Upper lobe of left lung (tissue), 6 donors: ENCODE data around the gene NRXN2. TPM values are rescaled to one million over a fixed set of nuclear protein-coding genes. Genes with fewer than 3 reads are reported as not detected.
"Not testable (repeated sequence)": the region's sequence is repeated elsewhere in the genome, so short reads cannot be mapped to it uniquely, and the experiment has no call there.

Experiments
- ATAC-seq, 2 donors: fragments of 200-7000 bp; cut with Tn5 transposase; one replicate each; pipeline ENCODE4 v1.9.1; 2022; ENCODE audit warnings: mild to moderate bottlenecking in 2 of 2, moderate library complexity in 2 of 2; ENCODE audit not compliant: low FRiP score in 2 of 2
- DNase-seq, 2 donors: peaks; one replicate each; pipeline ENCODE4 v3.0.0-alpha.2; 2019 to 2020
- H3K27ac ChIP-seq, 4 donors: fragments of 200-600 bp; sonication (generic); one replicate each; pipeline ENCODE4 v1.5.1; 2016 to 2019
- H3K27me3 ChIP-seq, 4 donors: fragments of 200-600 bp; sonication (generic); one replicate each; pipeline ENCODE4 v1.5.1; 2017 to 2019
- H3K36me3 ChIP-seq, 4 donors: fragments of 200-600 bp; sonication (generic); one replicate each; pipeline ENCODE4 v1.5.1; 2016 to 2019
- H3K4me1 ChIP-seq, 4 donors: fragments of 200-600 bp; sonication (generic); one replicate each; pipeline ENCODE4 v1.5.1; 2018 to 2019
- H3K4me3 ChIP-seq, 4 donors: fragments of 200-600 bp; sonication (generic); one replicate each; pipeline ENCODE4 v1.5.1; 2017 to 2019; ENCODE audit warnings: mild to moderate bottlenecking in 2 of 4, moderate library complexity in 1 of 4
- H3K9me3 ChIP-seq, 4 donors: fragments of 200-600 bp; sonication (generic); one replicate each; pipeline ENCODE4 v1.5.1; 2018 to 2019
- EP300 ChIP-seq, 4 donors: sonication (generic); formaldehyde crosslinking; IDR thresholded peaks; one replicate each; pipeline ENCODE4 v1.5.1; 2017; ENCODE audit warnings: antibody characterized with exemption in 4 of 4, control low read depth in 2 of 4
- POLR2A ChIP-seq, 4 donors: fragments of 450-650 bp; IDR thresholded peaks; one replicate each; pipeline ENCODE4 v1.5.1; 2016 to 2017; ENCODE audit warnings: antibody characterized with exemption in 4 of 4, mild to moderate bottlenecking in 2 of 4
- POLR2AphosphoS5 ChIP-seq, 2 donors: sonication (generic); formaldehyde crosslinking; IDR thresholded peaks; one replicate each; pipeline ENCODE4 v1.5.1; 2017; ENCODE audit warnings: antibody characterized with exemption in 2 of 2
- WGBS, 2 donors: methylation state at CpG; one replicate each; pipeline ENCODE4 v1.1.5; 2017 to 2018; 5-methylcytosine and 5-hydroxymethylcytosine counted together
- total RNA-seq, 6 donors: library from RNA; depleted of rRNA in 4 of 6; stranded (reverse); fragments of >200 nt in 4 of 6; gene quantifications; one replicate each; pipeline versions ENCODE4 v1.1.0 to v1.2.1, GENCODE V29; 2016 to 2021
- TF ChIP-seq, protein P1 (sequence below), 6 experiments: fragments of 450-650 bp in 4 of 6; fragments of 200-600 bp in 2 of 6; sonication (generic) in 2 of 6; IDR thresholded peaks; one replicate each; pipeline ENCODE4 v1.5.1; 2016 to 2019; ENCODE audit warnings: antibody characterized with exemption in 6 of 6
- donor health status: DM: no; HTN: no; CAD: no; lungs with moderate emphysema.
- donor health status: DM: no; HTN: yes; CAD: no; lungs with severe emphysema.

Gene NRXN2
- total RNA-seq, 6 donors from 2014 or later: 0.59 to 21.6 (median 2.9) TPM; not detected in 2

- TF ChIP-seq EP300 (IDR thresholded peaks at IDR 0.05): no peak
- DNase-seq (no peak), ATAC-seq (peak in 1 of 2 donors; percentile 28)
- Histone ChIP-seq H3K27ac (no peak overlapping the region), H3K36me3 (no peaks in the 10 kb centered on the region), H3K27me3 (no peaks in the 10 kb centered on the region), H3K4me3 (no peak overlapping the region), H3K9me3 (no peaks in the 10 kb centered on the region), H3K4me1 (peaks cover 0 to 4% (median 2%) of the 10 kb centered on the region in 4 donors)
- 26 to 29% methylated on average over 3 of the region's 3 CpGs for WGBS, 2 donors
These were observed 52.0 kb downstream of the NRXN2 start for GRCh38 chr11:64670975-64671374.

DNA sequence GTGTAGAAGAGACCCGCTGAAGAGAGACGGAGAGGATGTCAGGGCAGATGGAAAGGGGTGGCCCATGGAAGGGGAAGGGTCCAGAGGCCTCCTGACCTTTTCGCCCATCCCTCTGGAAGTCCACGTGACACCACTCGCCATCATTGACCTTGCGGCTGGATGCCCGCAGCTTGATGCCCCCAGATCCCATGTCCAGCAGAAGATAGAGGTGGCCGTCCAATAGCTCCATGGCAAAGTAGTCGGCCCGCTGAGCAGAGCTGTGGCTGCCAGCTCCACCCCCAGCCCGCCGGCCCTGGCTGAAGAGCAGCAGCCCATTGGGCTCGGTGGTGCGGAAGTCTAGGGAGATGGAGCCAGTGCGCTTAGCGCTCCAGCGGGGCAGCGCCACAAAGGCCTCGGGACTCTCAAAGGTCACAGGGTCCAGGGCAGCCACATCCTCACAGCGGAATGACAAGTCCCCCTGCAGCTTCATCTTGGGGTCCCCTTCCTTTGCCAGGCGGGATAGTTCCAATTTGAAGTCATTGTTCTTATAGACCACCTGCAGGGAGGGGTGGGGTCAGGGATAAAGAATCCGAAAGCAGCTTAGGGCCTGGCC is 55.7 kb downstream of the NRXN2 start:
- ATAC-seq (no peak), DNase-seq (peak in 1 of 2 donors; percentile 65)
- H3K9me3 ChIP-seq: no peaks in the 10 kb centered on the region
- 90% methylated on average over 19 to 21 of the region's 22 CpGs for WGBS, 2 donors
- H3K27ac ChIP-seq: no peak overlapping the region
- H3K4me3 ChIP-seq: no peak overlapping the region
- H3K36me3 ChIP-seq: no peaks in the 10 kb centered on the region
- TF ChIP-seq POLR2A (IDR thresholded peaks at IDR 0.05): no peak
- TF ChIP-seq, protein P1, sequence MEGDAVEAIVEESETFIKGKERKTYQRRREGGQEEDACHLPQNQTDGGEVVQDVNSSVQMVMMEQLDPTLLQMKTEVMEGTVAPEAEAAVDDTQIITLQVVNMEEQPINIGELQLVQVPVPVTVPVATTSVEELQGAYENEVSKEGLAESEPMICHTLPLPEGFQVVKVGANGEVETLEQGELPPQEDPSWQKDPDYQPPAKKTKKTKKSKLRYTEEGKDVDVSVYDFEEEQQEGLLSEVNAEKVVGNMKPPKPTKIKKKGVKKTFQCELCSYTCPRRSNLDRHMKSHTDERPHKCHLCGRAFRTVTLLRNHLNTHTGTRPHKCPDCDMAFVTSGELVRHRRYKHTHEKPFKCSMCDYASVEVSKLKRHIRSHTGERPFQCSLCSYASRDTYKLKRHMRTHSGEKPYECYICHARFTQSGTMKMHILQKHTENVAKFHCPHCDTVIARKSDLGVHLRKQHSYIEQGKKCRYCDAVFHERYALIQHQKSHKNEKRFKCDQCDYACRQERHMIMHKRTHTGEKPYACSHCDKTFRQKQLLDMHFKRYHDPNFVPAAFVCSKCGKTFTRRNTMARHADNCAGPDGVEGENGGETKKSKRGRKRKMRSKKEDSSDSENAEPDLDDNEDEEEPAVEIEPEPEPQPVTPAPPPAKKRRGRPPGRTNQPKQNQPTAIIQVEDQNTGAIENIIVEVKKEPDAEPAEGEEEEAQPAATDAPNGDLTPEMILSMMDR (IDR thresholded peaks at IDR 0.05): no peak
- no peak for TF ChIP-seq EP300 (IDR thresholded peaks at IDR 0.05)
- no peak for TF ChIP-seq POLR2AphosphoS5 (IDR thresholded peaks at IDR 0.05)
- no peaks in the 10 kb centered on the region for H3K4me1 ChIP-seq
- no peaks in the 10 kb centered on the region for H3K27me3 ChIP-seq

GRCh38 chr11:64665411-64665821 is 57.6 kb downstream of the NRXN2 start:
- ATAC-seq: peak in 1 of 2 donors; percentile 44
- TF ChIP-seq EP300 (IDR thresholded peaks at IDR 0.05): no peak
- TF ChIP-seq POLR2AphosphoS5 (IDR thresholded peaks at IDR 0.05): no peak
- no peak for TF ChIP-seq POLR2A (IDR thresholded peaks at IDR 0.05)
- TF ChIP-seq, protein P1 (IDR thresholded peaks at IDR 0.05): no peak
- 29 to 34% methylated on average over 7 of the region's 7 CpGs for WGBS, 2 donors

GRCh38 chr11:64664236-64664870 is 58.6 kb downstream of the NRXN2 start:
- H3K4me3 ChIP-seq, H3K36me3 ChIP-seq, H3K27me3 ChIP-seq, H3K27ac ChIP-seq, H3K9me3 ChIP-seq, ATAC-seq, H3K4me1 ChIP-seq: not testable (repeated sequence)
- WGBS, 2 donors: 66 to 69% methylated on average over 15 of the region's 15 CpGs
- DNase-seq: peak in 1 of 2 donors; percentile 46

More at GRCh38 chr11:64665411-64665821, 57.6 kb downstream of the NRXN2 start:
- no peak for DNase-seq
- no peak overlapping the region for H3K27ac ChIP-seq
- no peaks in the 10 kb centered on the region for H3K9me3 ChIP-seq
- no peaks in the 10 kb centered on the region for H3K36me3 ChIP-seq
- no peak overlapping the region for H3K4me3 ChIP-seq
- no peaks in the 10 kb centered on the region for H3K27me3 ChIP-seq
- no peaks in the 10 kb centered on the region for H3K4me1 ChIP-seq

DNA sequence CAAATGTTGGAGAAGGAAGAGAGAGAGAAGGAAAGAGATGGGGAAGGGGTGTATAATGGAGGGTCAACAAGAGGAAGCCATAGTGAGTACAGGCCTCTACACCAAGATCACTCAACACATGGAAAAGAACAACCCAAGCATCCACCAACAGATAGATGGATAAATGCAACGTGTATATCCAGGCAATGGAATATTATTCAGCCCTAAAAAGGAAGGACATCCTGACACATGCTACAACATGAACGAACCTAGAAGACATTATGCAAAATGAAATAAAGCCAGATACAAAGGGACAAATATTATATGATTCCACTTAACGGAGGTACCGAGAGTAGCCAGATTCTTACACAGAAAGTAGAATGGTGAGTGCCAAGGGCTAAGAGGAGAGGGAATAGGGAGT is 59.3 kb downstream of the NRXN2 start:
- ATAC-seq (no peak), DNase-seq (no peak)
- 93 to 95% methylated on average over 4 of the region's 4 CpGs for WGBS, 2 donors
- H3K4me3 ChIP-seq: no peak overlapping the region
- H3K36me3 ChIP-seq: no peaks in the 10 kb centered on the region
- no peaks in the 10 kb centered on the region for H3K27me3 ChIP-seq
- H3K27ac ChIP-seq: no peak overlapping the region
- no peaks in the 10 kb centered on the region for H3K9me3 ChIP-seq
- H3K4me1 ChIP-seq: no peaks in the 10 kb centered on the region
- TF ChIP-seq POLR2A (IDR thresholded peaks at IDR 0.05): no peak

DNA sequence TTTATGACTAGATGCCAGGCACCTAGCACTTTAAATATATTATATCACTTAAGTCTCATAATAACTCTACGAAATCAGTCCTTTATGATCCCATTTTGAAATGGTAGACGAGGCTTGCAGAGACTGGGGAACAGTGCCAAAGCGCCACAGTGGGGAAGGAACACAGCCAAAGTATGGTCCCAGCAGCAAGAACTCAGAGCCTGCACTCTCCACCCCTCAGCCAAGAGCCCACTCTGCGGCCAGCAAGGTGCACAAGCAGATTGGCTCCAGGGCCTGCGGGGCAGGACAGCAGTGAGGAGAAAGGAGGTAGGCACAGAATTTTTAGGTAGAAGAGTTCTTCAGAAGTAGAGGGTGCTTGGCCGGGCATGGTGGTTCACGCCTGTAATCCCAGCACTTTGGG is 61.4 kb downstream of the NRXN2 start:
- no peaks in the 10 kb centered on the region for H3K9me3 ChIP-seq
- H3K4me3 ChIP-seq: no peak overlapping the region
- DNase-seq (no peak), ATAC-seq (no peak)
- H3K27me3 ChIP-seq: no peaks in the 10 kb centered on the region
- no peaks in the 10 kb centered on the region for H3K4me1 ChIP-seq
- no peak overlapping the region for H3K27ac ChIP-seq
- TF ChIP-seq POLR2AphosphoS5 (IDR thresholded peaks at IDR 0.05) (no peak), EP300 (IDR thresholded peaks at IDR 0.05) (no peak), POLR2A (IDR thresholded peaks at IDR 0.05) (no peak)
- TF ChIP-seq, protein P1 (IDR thresholded peaks at IDR 0.05): no peak
- 78 to 85% methylated on average over 7 of the region's 7 CpGs for WGBS, 2 donors
- no peaks in the 10 kb centered on the region for H3K36me3 ChIP-seq
